ENCODE results near the gene PRPF6.

DNA sequence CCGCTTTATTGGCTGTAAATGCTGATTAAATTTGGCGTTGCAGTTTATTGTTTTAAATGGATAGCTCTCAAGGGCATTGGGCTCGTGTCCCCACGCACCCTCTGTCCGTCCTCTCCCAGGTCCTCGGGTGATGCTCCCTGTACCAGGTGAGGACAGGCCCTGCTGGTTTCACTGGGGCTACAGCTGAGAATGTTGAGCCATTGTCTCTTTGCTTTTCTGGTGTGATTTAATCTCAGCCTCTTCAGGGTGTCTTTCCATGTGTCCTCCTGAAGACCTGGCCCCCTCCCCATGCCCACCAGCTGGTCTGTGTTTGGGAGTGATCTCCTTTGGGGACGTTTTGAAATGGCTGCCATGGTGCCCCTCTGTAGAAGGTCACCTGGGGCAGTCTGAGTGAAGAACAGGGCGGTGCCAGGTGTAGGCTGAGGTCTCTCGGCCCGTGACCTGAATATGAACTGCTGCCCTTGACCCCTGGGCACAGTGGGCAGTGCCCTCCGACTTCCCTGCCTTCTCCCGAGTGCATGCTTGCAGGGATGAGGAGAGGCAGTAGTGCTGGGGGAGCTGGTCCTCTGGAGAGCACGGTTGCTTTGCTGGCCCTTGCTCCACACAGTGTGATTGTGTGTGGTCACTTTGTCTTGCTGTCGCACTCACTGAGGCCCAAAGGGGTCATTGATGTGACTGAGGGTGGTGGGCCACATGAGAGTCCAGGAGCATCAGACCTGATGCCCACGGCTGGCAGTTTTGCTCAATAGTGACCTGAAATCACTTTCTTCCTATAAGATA is 42.6 kb downstream of the PRPF6 start:
- TF ChIP-seq EZH2 (IDR thresholded peaks at IDR 0.05; ENCODE audit: insufficient read depth, poor library complexity, severe bottlenecking) (no peak), EZH2phosphoT487 (IDR thresholded peaks at IDR 0.05; ENCODE audit: insufficient read depth, low read depth) (no peak)
